Mucosa of descending colon (tissue), 3 donors: ENCODE measurements around the gene SPOPL. TPM values are rescaled to one million over a fixed set of nuclear protein-coding genes. Genes with fewer than 3 reads are reported as not detected.

Experiments
- ATAC-seq: fragments of 200-7000 bp; cut with Tn5 transposase; one replicate; pipeline ENCODE4 v1.9.1; 2020; ENCODE audit warnings: mild to moderate bottlenecking, moderate library complexity
- DNase-seq, 3 donors: peaks; one replicate each; pipeline ENCODE4 v3.0.0-alpha.2; 2020
- H3K36me3 ChIP-seq: fragments of 200-600 bp; one replicate; pipeline ENCODE4 v1.8.0; 2021; ENCODE audit warnings: low read depth, mild to moderate bottlenecking
- H3K4me1 ChIP-seq: fragments of 200-600 bp; one replicate; pipeline ENCODE4 v1.8.0; 2021; ENCODE audit warnings: low read depth, mild to moderate bottlenecking
- H3K4me3 ChIP-seq: fragments of 200-600 bp; one replicate; pipeline ENCODE4 v1.8.0; 2021; ENCODE audit warnings: mild to moderate bottlenecking
- H3K9me3 ChIP-seq: fragments of 200-600 bp; one replicate; pipeline ENCODE4 v1.8.0; 2021; ENCODE audit warnings: mild to moderate bottlenecking
- CTCF ChIP-seq: fragments of 200-600 bp; IDR thresholded peaks from one replicate; pipeline ENCODE4 v1.8.0; 2022; ENCODE audit warnings: antibody characterized with exemption, mild to moderate bottlenecking
- intact Hi-C, 2 donors: fragments of 100-400 bp; cut with DNase I in 1 of 2; cut with micrococcal nuclease in 1 of 2; formaldehyde crosslinking; loops; one replicate each; pipeline versions ENCODE4 v1.11.0 to v1.11.1; 2022; cut with DNase I, micrococcal nuclease
- total RNA-seq, 3 donors: library from RNA; stranded (reverse); fragmentation: NEBNext Ultra II Directional in 2 of 3; extraction: Animal tissue kit (Norgen Biotek cat#: 25700) in 2 of 3; gene quantifications; one replicate each; pipeline versions ENCODE4 v1.2.1 to v1.2.4, GENCODE V29; 2021 to 2023
- donor health status: DM: no; HTN: no; CAD: no; lungs with moderate emphysema.
- donor health status: DM: no; HTN: no; CAD: no.
- donor health status: DM: no; HTN: yes; CAD: no.

SPOPL gene
- total RNA-seq, 3 donors from 2014 or later, result 28.3 to 45.5 (median 33.2) TPM

GRCh38 chr2:138621139-138621538 lies 119.6 kb downstream of the SPOPL start:
- Histone ChIP-seq H3K4me1 (no peaks in the 10 kb centered on the region), H3K4me3 (no peak overlapping the region), H3K36me3 (no peaks in the 10 kb centered on the region), H3K9me3 (no peaks in the 10 kb centered on the region)
- ATAC-seq (no peak), DNase-seq (no peak)
- intact Hi-C loops, result no loop called here
- no peak for TF ChIP-seq CTCF

- Histone ChIP-seq H3K4me1 (no peaks in the 10 kb centered on the region), H3K4me3 (no peak overlapping the region), H3K36me3 (no peaks in the 10 kb centered on the region), H3K9me3 (no peaks in the 10 kb centered on the region)
- intact Hi-C loops, result no loop called here
- DNase-seq (no peak), ATAC-seq (no peak)
- no peak for TF ChIP-seq CTCF
Measured at GRCh38 chr2:138622613-138623012, 121.0 kb downstream of the SPOPL start.
